PC-3 (cell line): ENCODE data around the gene TMEM43. TPM values are rescaled to one million over a fixed set of nuclear protein-coding genes. Genes with fewer than 3 reads are reported as not detected.

Source experiments
- ATAC-seq: fragments of 200-7000 bp; cut with Tn5 transposase; 2 replicates; pipeline ENCODE4 v1.9.1; 2020; ENCODE audit warnings: mild to moderate bottlenecking, moderate library complexity
- BruUV-seq: library from RNA; stranded (reverse); fragments of 400-500 nt; replicated peaks from 2 replicates; lab custom pipeline; 2021; lab: Mats Ljungman, UMichigan
- CTCF ChIA-PET: fragments of 300-600 bp; sonication (Branson Sonifier 250); formaldehyde crosslinking; loops from one replicate; lab custom pipeline; 2022; ENCODE audit warnings: antibody characterized with exemption; lab: Charles Lee
- POLR2A ChIA-PET: fragments of 300-600 bp; sonication (Branson Sonifier 250); formaldehyde crosslinking; loops from one replicate; lab custom pipeline; 2022; ENCODE audit warnings: antibody characterized with exemption; ENCODE audit not compliant: unreplicated experiment; lab: Charles Lee
- DNase-seq: peaks from one replicate; pipeline ENCODE4 v3.0.0-alpha.2; 2015
- H2AFZ ChIP-seq: fragments of 300-600 bp; sonication (generic); 2 replicates; pipeline ENCODE4 v1.6.0; 2016; ENCODE audit warnings: antibody characterized with exemption, low read length
- H3F3A ChIP-seq: fragments of 300-600 bp; sonication (generic); one replicate; pipeline ENCODE4 v1.6.0; 2017; ENCODE audit warnings: antibody characterized with exemption, low read length, control low read depth, mild to moderate bottlenecking; ENCODE audit not compliant: unreplicated experiment
- H3K27ac ChIP-seq: fragments of 300-600 bp; sonication (generic); 2 replicates; pipeline ENCODE4 v1.5.1; 2016; ENCODE audit warnings: mild to moderate bottlenecking, low read length
- H3K27me3 ChIP-seq: fragments of 300-600 bp; sonication (generic); 2 replicates; pipeline ENCODE4 v1.6.1; 2016; ENCODE audit warnings: low read length, mixed read lengths
- H3K36me3 ChIP-seq: fragments of 300-600 bp; sonication (generic); 2 replicates; pipeline ENCODE4 v1.6.1; 2016; ENCODE audit warnings: low read depth, mixed run types, low read length, mixed read lengths
- H3K4me1 ChIP-seq: fragments of 300-600 bp; sonication (generic); 2 replicates; pipeline ENCODE4 v1.5.1; 2016; ENCODE audit warnings: low read length; ENCODE audit not compliant: insufficient read depth
- H3K4me2 ChIP-seq: fragments of 300-600 bp; sonication (generic); 2 replicates; pipeline ENCODE4 v1.6.0; 2016; ENCODE audit warnings: low read length
- H3K4me3 ChIP-seq: fragments of 300-600 bp; sonication (generic); 2 replicates; pipeline ENCODE4 v1.5.1; 2016; ENCODE audit warnings: mild to moderate bottlenecking, low read length, mixed read lengths
- H3K79me2 ChIP-seq: fragments of 300-600 bp; sonication (generic); 2 replicates; pipeline ENCODE4 v1.6.1; 2017; ENCODE audit warnings: low read length, mixed read lengths
- H3K9ac ChIP-seq: fragments of 300-600 bp; sonication (generic); 2 replicates; pipeline ENCODE4 v1.6.0; 2016; ENCODE audit warnings: mild to moderate bottlenecking, low read length
- H3K9me2 ChIP-seq: fragments of 300-600 bp; sonication (generic); replicated peaks from 2 replicates; pipeline ENCODE4 v1.6.1; 2016; ENCODE audit warnings: mixed run types, low read length, mixed read lengths
- H3K9me3 ChIP-seq: fragments of 300-600 bp; sonication (generic); 2 replicates; pipeline ENCODE4 v1.6.1; 2016; ENCODE audit warnings: low read length, mixed read lengths
- H4K20me1 ChIP-seq: fragments of 300-600 bp; sonication (generic); 2 replicates; pipeline ENCODE4 v1.6.1; 2016; ENCODE audit warnings: low read length, mixed read lengths
- CTCF ChIP-seq: fragments of 300-600 bp; sonication (generic); conservative IDR thresholded peaks from 2 replicates; pipeline ENCODE4 v1.5.1; 2017; ENCODE audit warnings: antibody characterized with exemption, low read depth, mild to moderate bottlenecking, low read length
- EZH2 ChIP-seq: fragments of 300-600 bp; sonication (generic); IDR thresholded peaks from one replicate; pipeline ENCODE4 v1.6.1; 2017; ENCODE audit warnings: antibody characterized with exemption, mild to moderate bottlenecking, low read length; ENCODE audit not compliant: unreplicated experiment
- EZH2phosphoT487 ChIP-seq: fragments of 300-600 bp; sonication (generic); IDR thresholded peaks from 2 replicates; pipeline ENCODE4 v1.6.1; 2018; ENCODE audit warnings: mild to moderate bottlenecking, antibody characterized with exemption, low read length, borderline replicate concordance
- intact Hi-C: fragments of 100-400 bp; cut with micrococcal nuclease; formaldehyde crosslinking; loops from 2 replicates; pipeline ENCODE4 v1.9.0; 2023
- total RNA-seq: library from RNA; depleted of rRNA; stranded (reverse); fragments of >200 nt; gene quantifications from 2 replicates; pipeline ENCODE4 v1.2.3, GENCODE V29; 2014

The TMEM43 gene
- total RNA-seq, 1 experiment from 2014 or later, result 83.1 TPM

GRCh38 chr3:14141602-14142341 lies 16.9 kb downstream of the TMEM43 start:
- Histone ChIP-seq H3K27ac (no peak overlapping the region), H3K9me2 (no peaks in the 10 kb centered on the region), H4K20me1 (no peaks in the 10 kb centered on the region), H3K79me2 (no peaks in the 10 kb centered on the region), H3K4me2 (no peak overlapping the region), H3K4me3 (no peak overlapping the region), H3K36me3 (peaks cover 16% of the 10 kb centered on the region; the same call in 1 of the 2 replicates), H3K9ac (no peak overlapping the region), H3K9me3 (no peaks in the 10 kb centered on the region), H3K4me1 (peaks cover 45% of the 10 kb centered on the region), H3F3A (peaks cover 8% of the 10 kb centered on the region), H2AFZ (no peak overlapping the region), H3K27me3 (no peaks in the 10 kb centered on the region)
- CTCF ChIA-PET, result no interaction called here
- ATAC-seq (no peak), DNase-seq (no peak)
- BruUV-seq, result no TSS peak
- intact Hi-C loops, result no loop called here
- TF ChIP-seq EZH2, result no peak
- no peak for TF ChIP-seq CTCF
- no peak for TF ChIP-seq EZH2phosphoT487
- POLR2A ChIA-PET, result no interaction called here

GRCh38 chr3:14142567-14143270 lies 17.9 kb downstream of the TMEM43 start:
- intact Hi-C loops, result no loop called here
- H2AFZ ChIP-seq, result no peak overlapping the region
- H3K27ac ChIP-seq, result peak overlapping the region; percentile 94
- no peaks in the 10 kb centered on the region for H3K9me2 ChIP-seq
- no peaks in the 10 kb centered on the region for H3K27me3 ChIP-seq
- TSS peak; percentile 21 for BruUV-seq
- H3K4me3 ChIP-seq, result no peak overlapping the region
- no peak overlapping the region for H3K4me2 ChIP-seq
- TF ChIP-seq EZH2phosphoT487 (no peak), EZH2 (no peak), CTCF (no peak)
- H3F3A ChIP-seq, result peaks cover 8% of the 10 kb centered on the region
- ATAC-seq (no peak), DNase-seq (no peak)
- H3K79me2 ChIP-seq, result no peaks in the 10 kb centered on the region
- H4K20me1 ChIP-seq, result no peaks in the 10 kb centered on the region
- no peaks in the 10 kb centered on the region for H3K9me3 ChIP-seq
- peaks cover 16% of the 10 kb centered on the region; the same call in 1 of the 2 replicates for H3K36me3 ChIP-seq
- CTCF ChIA-PET, result interaction anchor here (0.8 kb wide), 1 partner anchor 246 kb away, joined by 3 read pairs; no protein-coding TSS in a partner anchor
- POLR2A ChIA-PET, result interaction anchor here (0.6 kb wide), 1 partner anchor 196 kb away, joined by 3 read pairs; no protein-coding TSS in a partner anchor
- H3K9ac ChIP-seq, result no peak overlapping the region
- H3K4me1 ChIP-seq, result peaks cover 35% of the 10 kb centered on the region
